Sigmoid colon (tissue), 7 donors: ENCODE results near the gene RUNX2. TPM values are rescaled to one million over a fixed set of nuclear protein-coding genes. Genes with fewer than 3 reads are reported as not detected.

ENCODE experiments used
- DNase-seq: peaks from one replicate; pipeline ENCODE4 v3.0.0-alpha.2; 2019
- H3K27ac ChIP-seq, 4 donors: fragments of 200-600 bp; sonication (generic); one replicate each; pipeline ENCODE4 v1.5.1; 2016 to 2019; ENCODE audit warnings: mild to moderate bottlenecking in 1 of 4
- H3K27me3 ChIP-seq, 3 donors: fragments of 200-600 bp; sonication (generic); one replicate each; pipeline ENCODE4 v1.5.1; 2019; ENCODE audit warnings: mild to moderate bottlenecking in 1 of 3
- H3K36me3 ChIP-seq, 4 donors: fragments of 200-600 bp; sonication (generic); one replicate each; pipeline ENCODE4 v1.5.1; 2016 to 2019
- H3K4me1 ChIP-seq, 4 donors: fragments of 200-600 bp; sonication (generic); one replicate each; pipeline ENCODE4 v1.5.1; 2017 to 2019
- H3K4me3 ChIP-seq, 4 donors: fragments of 200-600 bp; sonication (generic); one replicate each; pipeline ENCODE4 v1.5.1; 2017 to 2019; ENCODE audit warnings: mild to moderate bottlenecking in 2 of 4, moderate library complexity in 1 of 4
- H3K9me3 ChIP-seq, 4 donors: fragments of 200-600 bp in 3 of 4; sonication (generic) in 3 of 4; one replicate each; pipeline versions ENCODE4 v1.5.1 to v1.6.1; 2013 to 2019
- EP300 ChIP-seq, 4 donors: sonication (generic); formaldehyde crosslinking; IDR thresholded peaks; one replicate each; pipeline ENCODE4 v1.6.1; 2017; ENCODE audit warnings: antibody characterized with exemption in 4 of 4
- POLR2A ChIP-seq, 2 donors: fragments of 450-650 bp; IDR thresholded peaks; one replicate each; pipeline ENCODE4 v1.6.1; 2016; ENCODE audit warnings: antibody characterized with exemption in 2 of 2, mild to moderate bottlenecking in 2 of 2, moderate library complexity in 2 of 2
- POLR2AphosphoS5 ChIP-seq, 4 donors: sonication (generic); formaldehyde crosslinking; IDR thresholded peaks; one replicate each; pipeline ENCODE4 v1.6.1; 2017; ENCODE audit warnings: antibody characterized with exemption in 4 of 4
- WGBS, 2 donors: extraction: QIAGEN DNeasy Blood & Tissue Kit; methylation state at CpG; one replicate each; pipeline ENCODE4 v1.1.7; 2013; 5-methylcytosine and 5-hydroxymethylcytosine counted together
- intact Hi-C: fragments of 100-400 bp; cut with DNase I; formaldehyde crosslinking; loops from one replicate; pipeline ENCODE4 v1.15.1; 2023
- polyA plus RNA-seq, 3 donors: library from polyadenylated mRNA; stranded (reverse); fragments of 200-250 nt; gene quantifications; one replicate each; pipeline ENCODE4 v1.2.3, GENCODE V29; 2013
- total RNA-seq, 4 donors: library from RNA; depleted of rRNA; stranded (reverse); fragments of >200 nt; gene quantifications; one replicate each; pipeline ENCODE4 v1.1.0, GENCODE V29; 2016
- TF ChIP-seq, protein P1 (sequence below), 4 experiments: fragments of 450-650 bp in 3 of 4; fragments of 200-600 bp in 1 of 4; IDR thresholded peaks; one replicate each; pipeline ENCODE4 v1.5.1; 2016 to 2019; ENCODE audit warnings: antibody characterized with exemption in 4 of 4, mild to moderate bottlenecking in 3 of 4, moderate library complexity in 2 of 4
- donor health status: healthy with polysubstance abuse.
- donor health status: Bipolar disorder and iron deficiency.
- donor health status: healthy.

The RUNX2 gene
- total and polyA plus RNA-seq, 7 donors = 0.92 to 4.7 (median 2.9) TPM

DNA sequence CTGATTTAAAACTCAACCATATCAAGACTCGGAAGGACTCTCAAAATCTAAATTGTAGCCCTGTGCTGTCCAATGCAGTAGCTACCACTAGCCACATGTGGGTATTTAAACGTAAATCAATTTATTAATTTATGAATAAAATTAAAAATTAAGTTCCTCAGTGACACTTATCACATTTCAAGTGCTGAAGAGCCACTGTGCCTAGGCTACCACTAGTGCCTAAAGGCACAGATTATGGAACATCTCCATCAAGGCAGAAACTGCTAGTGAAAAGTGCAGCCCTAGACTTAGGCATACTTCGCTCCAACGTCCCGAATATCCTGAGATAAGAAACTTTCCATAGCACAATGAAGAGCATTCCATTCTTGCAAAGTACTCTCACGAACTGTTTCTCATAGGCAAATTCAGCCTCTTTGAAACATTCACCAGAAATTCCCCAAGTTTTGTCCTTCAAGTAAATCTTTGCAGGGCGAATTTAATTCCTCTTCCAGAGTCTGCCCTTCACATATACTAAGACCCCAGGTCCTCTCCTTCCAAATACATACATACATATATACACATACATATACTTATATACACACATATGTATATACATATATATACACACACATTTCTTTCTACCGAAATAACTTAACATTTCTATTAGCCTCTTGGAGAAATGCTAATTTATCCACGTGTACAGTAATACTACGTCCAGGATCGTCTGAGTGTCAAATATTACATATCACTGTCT lies 48.3 kb downstream of the RUNX2 start:
- Histone ChIP-seq H3K4me1 (peaks cover 0 to 17% (median 8%) of the 10 kb centered on the region in 4 donors), H3K27ac (peak overlapping the region; percentile 97), H3K4me3 (peak overlapping the region; percentile 79 to 90 (median 86)), H3K27me3 (no peaks in the 10 kb centered on the region), H3K36me3 (no peaks in the 10 kb centered on the region), H3K9me3 (no peaks in the 10 kb centered on the region)
- no peak for DNase-seq
- TF ChIP-seq, protein P1, sequence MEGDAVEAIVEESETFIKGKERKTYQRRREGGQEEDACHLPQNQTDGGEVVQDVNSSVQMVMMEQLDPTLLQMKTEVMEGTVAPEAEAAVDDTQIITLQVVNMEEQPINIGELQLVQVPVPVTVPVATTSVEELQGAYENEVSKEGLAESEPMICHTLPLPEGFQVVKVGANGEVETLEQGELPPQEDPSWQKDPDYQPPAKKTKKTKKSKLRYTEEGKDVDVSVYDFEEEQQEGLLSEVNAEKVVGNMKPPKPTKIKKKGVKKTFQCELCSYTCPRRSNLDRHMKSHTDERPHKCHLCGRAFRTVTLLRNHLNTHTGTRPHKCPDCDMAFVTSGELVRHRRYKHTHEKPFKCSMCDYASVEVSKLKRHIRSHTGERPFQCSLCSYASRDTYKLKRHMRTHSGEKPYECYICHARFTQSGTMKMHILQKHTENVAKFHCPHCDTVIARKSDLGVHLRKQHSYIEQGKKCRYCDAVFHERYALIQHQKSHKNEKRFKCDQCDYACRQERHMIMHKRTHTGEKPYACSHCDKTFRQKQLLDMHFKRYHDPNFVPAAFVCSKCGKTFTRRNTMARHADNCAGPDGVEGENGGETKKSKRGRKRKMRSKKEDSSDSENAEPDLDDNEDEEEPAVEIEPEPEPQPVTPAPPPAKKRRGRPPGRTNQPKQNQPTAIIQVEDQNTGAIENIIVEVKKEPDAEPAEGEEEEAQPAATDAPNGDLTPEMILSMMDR (IDR thresholded peaks at IDR 0.05) = no peak
- TF ChIP-seq EP300 (IDR thresholded peaks at IDR 0.05) = no peak
- no peak for TF ChIP-seq POLR2A (IDR thresholded peaks at IDR 0.05)
- TF ChIP-seq POLR2AphosphoS5 (IDR thresholded peaks at IDR 0.05) = no peak
- 37 to 46% methylated on average over 11 of the region's 11 CpGs for WGBS, 2 donors
- intact Hi-C loops = loop anchor here (1.0 to 10.0 kb wide), 3 partner anchors 45 to 722 kb away; no protein-coding TSS in a partner anchor

DNA sequence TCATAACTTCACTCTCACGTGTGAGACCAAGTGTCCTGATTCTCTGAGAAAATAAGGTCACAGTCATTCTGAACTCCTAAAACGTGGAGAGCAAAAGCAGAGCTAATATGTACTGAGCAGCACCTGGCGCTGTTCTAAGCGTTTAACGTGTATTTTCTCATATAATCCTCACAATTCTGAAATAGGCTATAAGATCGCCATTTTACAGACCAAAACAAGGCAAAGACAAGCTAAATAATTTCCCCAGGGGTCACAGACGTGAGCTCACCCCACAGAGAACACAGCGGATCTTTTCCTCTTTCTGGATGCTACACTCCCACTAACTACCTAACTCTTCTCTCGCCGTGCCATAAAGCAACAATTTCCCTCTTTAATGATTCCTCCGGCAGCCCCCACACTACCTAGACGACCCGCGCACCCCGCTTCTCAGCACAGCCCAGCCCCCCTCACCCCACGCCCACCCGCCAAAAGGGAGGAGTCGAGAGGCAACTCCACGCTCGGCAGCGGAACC lies 49.0 kb downstream of the RUNX2 start:
- 1% methylated on average over 21 of the region's 21 CpGs for WGBS, 2 donors
- intact Hi-C loops = loop anchor here (1.0 to 10.0 kb wide), 3 partner anchors 44 to 722 kb away; no protein-coding TSS in a partner anchor
- DNase-seq = no peak

DNA sequence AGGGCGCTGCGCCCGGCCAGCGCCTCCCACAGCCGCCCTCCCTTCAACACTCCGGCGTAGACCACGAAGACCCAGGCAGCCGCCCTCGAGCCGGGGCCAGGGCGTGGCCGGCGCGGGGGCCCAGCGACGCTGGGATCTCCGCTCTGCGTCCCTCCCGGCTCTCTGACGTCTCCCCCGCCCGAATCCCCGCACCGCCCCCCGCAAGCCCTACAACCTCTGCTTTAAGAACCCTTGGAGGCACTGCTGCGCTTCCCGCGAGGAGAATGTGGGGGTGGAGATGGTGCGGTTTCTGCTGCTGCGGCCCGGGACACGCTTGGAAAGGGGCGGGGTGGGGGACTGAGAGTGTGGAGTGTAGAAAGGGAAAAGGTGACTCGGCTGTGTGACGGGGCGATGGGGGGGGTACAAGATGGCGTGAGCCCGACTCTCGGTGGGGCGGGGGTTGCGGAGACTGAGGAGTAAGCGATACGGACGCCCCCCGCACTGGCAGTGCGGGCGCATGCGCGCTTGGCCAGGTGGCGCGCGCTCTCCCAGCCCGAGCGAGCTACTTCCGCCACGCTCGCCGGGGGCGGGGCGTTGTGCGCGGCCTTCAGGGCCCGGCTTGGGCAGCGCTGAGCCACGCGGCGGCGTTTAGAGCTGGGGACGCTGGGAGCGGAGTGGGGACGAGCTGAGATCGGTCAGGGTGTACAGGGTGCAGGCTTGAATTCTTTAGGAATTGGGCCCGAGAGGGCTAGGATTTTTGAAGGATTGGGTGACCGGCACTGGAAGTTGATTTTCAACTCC lies 49.6 kb downstream of the RUNX2 start, which contains the start of gene SUPT3H:
SUPT3H (minus strand) TSS at position 381 of the 780 bp plus-strand sequence.
- intact Hi-C loops = loop anchor here (1.0 to 10.0 kb wide), 4 partner anchors 44 to 723 kb away; no protein-coding TSS in a partner anchor
- TF ChIP-seq EP300 (IDR thresholded peaks at IDR 0.05) (no peak), POLR2AphosphoS5 (IDR thresholded peaks at IDR 0.05) (peak; percentile 72 to 90 (median 82)), POLR2A (IDR thresholded peaks at IDR 0.05) (peak; percentile 34 to 61)
- TF ChIP-seq, protein P1 (IDR thresholded peaks at IDR 0.05) = peak in 1 of 4 experiments; percentile 8
- 0 to 1% methylated on average over 75 of the region's 75 CpGs for WGBS, 2 donors

More for the DNA sequence above, 49.0 kb downstream of the RUNX2 start:
- H3K4me3 ChIP-seq = peak overlapping the region; percentile 79 to 90 (median 86)
- TF ChIP-seq POLR2AphosphoS5 (IDR thresholded peaks at IDR 0.05) (no peak), POLR2A (IDR thresholded peaks at IDR 0.05) (no peak), EP300 (IDR thresholded peaks at IDR 0.05) (no peak)
- TF ChIP-seq, protein P1 (IDR thresholded peaks at IDR 0.05) = no peak
- H3K4me1 ChIP-seq = peaks cover 0 to 17% (median 8%) of the 10 kb centered on the region in 4 donors
- H3K27ac ChIP-seq = peak overlapping the region; percentile 97
- no peaks in the 10 kb centered on the region for H3K27me3 ChIP-seq
- no peaks in the 10 kb centered on the region for H3K9me3 ChIP-seq
- H3K36me3 ChIP-seq = no peaks in the 10 kb centered on the region

DNA sequence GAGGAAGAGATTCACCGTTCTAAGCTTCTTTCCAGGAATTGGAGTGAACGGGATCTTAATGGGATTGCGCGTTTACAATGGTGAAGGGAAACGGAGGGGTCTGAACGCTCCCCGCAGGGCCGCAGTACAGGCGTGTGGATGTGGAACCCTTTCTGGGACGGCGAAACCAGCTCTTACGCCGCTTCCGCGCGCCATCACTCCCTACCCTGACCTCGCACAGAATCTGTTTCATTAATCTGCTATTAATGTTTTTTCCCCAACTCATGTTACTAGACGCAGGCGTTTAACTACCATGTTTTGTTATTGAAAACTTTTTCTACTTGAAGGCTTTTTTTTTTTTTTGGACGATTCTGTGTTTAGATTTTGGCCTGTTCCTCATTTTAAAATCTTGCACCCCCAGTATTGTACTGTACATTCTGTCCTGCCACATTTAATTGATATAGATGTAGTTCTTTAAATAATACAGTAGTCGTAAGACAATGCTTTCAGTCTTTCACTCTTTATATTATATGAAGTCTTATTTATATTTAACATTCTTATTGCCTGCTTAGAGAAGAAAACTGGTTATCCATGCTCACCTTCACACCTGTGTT lies 50.3 kb downstream of the RUNX2 start:
- 0 to 1% methylated on average over 21 of the region's 21 CpGs for WGBS, 2 donors
- Histone ChIP-seq H3K4me1 (peaks cover 0 to 17% (median 8%) of the 10 kb centered on the region in 4 donors), H3K4me3 (peak overlapping the region; percentile 79 to 90 (median 86)), H3K27me3 (no peaks in the 10 kb centered on the region), H3K27ac (peak overlapping the region; percentile 97), H3K36me3 (no peaks in the 10 kb centered on the region), H3K9me3 (no peaks in the 10 kb centered on the region)
- TF ChIP-seq, protein P1 (IDR thresholded peaks at IDR 0.05) = no peak
- TF ChIP-seq EP300 (IDR thresholded peaks at IDR 0.05) (no peak), POLR2A (IDR thresholded peaks at IDR 0.05) (no peak), POLR2AphosphoS5 (IDR thresholded peaks at IDR 0.05) (no peak)
- intact Hi-C loops = loop anchor here (2.0 to 10.0 kb wide), 3 partner anchors 214 to 724 kb away; no protein-coding TSS in a partner anchor
- DNase-seq = no peak

More for the DNA sequence above, 49.6 kb downstream of the RUNX2 start, which contains the start of gene SUPT3H:
- Histone ChIP-seq H3K27me3 (no peaks in the 10 kb centered on the region), H3K27ac (peak within 1 kb of the TSS; percentile 97), H3K4me1 (peaks cover 0 to 17% (median 8%) of the 10 kb centered on the region in 4 donors), H3K9me3 (no peaks in the 10 kb centered on the region), H3K4me3 (peak within 1 kb of the TSS; percentile 79 to 90 (median 86)), H3K36me3 (no peaks in the 10 kb centered on the region)
- peak; percentile 96 for DNase-seq
